HEK293 (cell line): Measurements from ENCODE around the gene PRICKLE3.

Experiments
- CTCF ChIA-PET: fragments of 350-600 bp; formaldehyde crosslinking; extraction: SDS; loops from one replicate; lab custom pipeline; 2021; ENCODE audit warnings: antibody characterized with exemption; lab: Yijun Ruan, JAX
- POLR2A ChIA-PET: fragments of 300-600 bp; formaldehyde crosslinking; extraction: SDS; loops from one replicate; lab custom pipeline; 2020; ENCODE audit warnings: antibody characterized with exemption, inconsistent platforms; lab: Yijun Ruan, JAX
- H3K27ac ChIP-seq: fragments of 200-500 bp; sonication (Bioruptor generic); 2 replicates; pipeline ENCODE4 v1.5.1; 2014; ENCODE audit warnings: low read depth, low read length, control low read depth, inconsistent platforms; ENCODE audit errors: extremely low read depth
- H3K36me3 ChIP-seq, 2 experiments: fragments of 200-500 bp in 1 of 2; sonication (Bioruptor generic) in 1 of 2; 1 replicate in 1 of 2; 2 replicates in 1 of 2; pipeline ENCODE4 v1.5.1; 2014 to 2017; ENCODE audit warnings: inconsistent platforms in 2 of 2, low read length in 2 of 2; ENCODE audit not compliant: control insufficient read depth in 2 of 2, insufficient read depth in 1 of 2
- H3K4me1 ChIP-seq: fragments of 200-500 bp; sonication (Bioruptor generic); 2 replicates; pipeline ENCODE4 v1.5.1; 2014; ENCODE audit warnings: mild to moderate bottlenecking, low read length, inconsistent platforms; ENCODE audit not compliant: control insufficient read depth, insufficient read depth
- H3K4me3 ChIP-seq: 2 replicates; pipeline ENCODE4 v1.5.1; 2011; ENCODE audit warnings: low read depth, mild to moderate bottlenecking, control low read depth, low read length, moderate library complexity
- H3K9me3 ChIP-seq: fragments of 200-500 bp; sonication (Bioruptor generic); 2 replicates; pipeline ENCODE4 v1.5.1; 2014; ENCODE audit warnings: low read depth, low read length, inconsistent platforms; ENCODE audit not compliant: control insufficient read depth, insufficient read depth
- PRDM4 ChIP-seq: fragments of 450-650 bp; formaldehyde crosslinking; IDR thresholded peaks from 2 replicates; pipeline ENCODE4 v1.5.1; 2017; ENCODE audit warnings: missing biosample characterization, missing genetic modification characterization
- REPIN1 ChIP-seq: fragments of 450-650 bp; formaldehyde crosslinking; IDR thresholded peaks from 2 replicates; pipeline ENCODE4 v1.5.1; 2017; ENCODE audit warnings: missing biosample characterization, missing genetic modification characterization, low read depth
- ZEB2 ChIP-seq: fragments of 450-650 bp; formaldehyde crosslinking; IDR thresholded peaks from 2 replicates; pipeline ENCODE4 v1.5.1; 2016; ENCODE audit warnings: missing biosample characterization, missing genetic modification characterization
- ZNF10 ChIP-seq: fragments of 450-650 bp; formaldehyde crosslinking; IDR thresholded peaks from 2 replicates; pipeline ENCODE4 v1.5.1; 2017; ENCODE audit warnings: missing biosample characterization, missing genetic modification characterization
- ZNF214 ChIP-seq: fragments of 450-650 bp; formaldehyde crosslinking; IDR thresholded peaks from 2 replicates; pipeline ENCODE4 v1.5.1; 2017; ENCODE audit warnings: missing biosample characterization, mild to moderate bottlenecking, missing genetic modification characterization, borderline replicate concordance
- ZNF311 ChIP-seq: fragments of 450-650 bp; formaldehyde crosslinking; IDR thresholded peaks from 2 replicates; pipeline ENCODE4 v1.5.1; 2017; ENCODE audit warnings: missing biosample characterization, missing genetic modification characterization, borderline replicate concordance
- ZNF473 ChIP-seq: fragments of 450-650 bp; formaldehyde crosslinking; IDR thresholded peaks from 2 replicates; pipeline ENCODE4 v1.5.1; 2017; ENCODE audit warnings: missing biosample characterization, missing genetic modification characterization
- ZNF514 ChIP-seq: fragments of 450-650 bp; formaldehyde crosslinking; IDR thresholded peaks from 2 replicates; pipeline ENCODE4 v1.5.1; 2016; ENCODE audit warnings: missing biosample characterization, missing genetic modification characterization
- ZNF571 ChIP-seq: fragments of 450-650 bp; formaldehyde crosslinking; IDR thresholded peaks from 2 replicates; pipeline ENCODE4 v1.5.0; 2017; ENCODE audit warnings: missing biosample characterization, missing genetic modification characterization
- ZNF600 ChIP-seq: fragments of 450-650 bp; formaldehyde crosslinking; IDR thresholded peaks from 2 replicates; pipeline ENCODE4 v1.5.1; 2016; ENCODE audit warnings: missing biosample characterization, missing genetic modification characterization
- ZNF629 ChIP-seq: fragments of 450-650 bp; formaldehyde crosslinking; IDR thresholded peaks from 2 replicates; pipeline ENCODE4 v1.5.1; 2017; ENCODE audit warnings: missing biosample characterization, missing genetic modification characterization
- ZNF701 ChIP-seq: fragments of 450-650 bp; formaldehyde crosslinking; IDR thresholded peaks from 2 replicates; pipeline ENCODE4 v1.5.1; 2016; ENCODE audit warnings: missing biosample characterization, missing genetic modification characterization
- ZNF76 ChIP-seq: fragments of 450-650 bp; formaldehyde crosslinking; IDR thresholded peaks from 2 replicates; pipeline ENCODE4; 2016; ENCODE audit warnings: low read depth, missing biosample characterization, missing genetic modification characterization, borderline replicate concordance
- ZXDB ChIP-seq: fragments of 450-650 bp; formaldehyde crosslinking; IDR thresholded peaks from 2 replicates; pipeline ENCODE4 v1.5.1; 2016; ENCODE audit warnings: missing biosample characterization, missing genetic modification characterization
- TF ChIP-seq, protein P1 (sequence below): fragments of 450-650 bp; formaldehyde crosslinking; IDR thresholded peaks from 2 replicates; pipeline ENCODE4 v1.5.1; 2016; ENCODE audit warnings: missing biosample characterization, missing genetic modification characterization
- TF ChIP-seq, protein P2 (sequence below): sonication (generic); formaldehyde crosslinking; IDR thresholded peaks from 2 replicates; pipeline ENCODE4 v1.8.1; 2022; ENCODE audit warnings: mild to moderate bottlenecking, moderate library complexity, missing genetic modification reagents
- TF ChIP-seq, protein P3 (sequence below): fragments of 450-650 bp; formaldehyde crosslinking; IDR thresholded peaks from 2 replicates; pipeline ENCODE4 v1.5.1; 2017; ENCODE audit warnings: missing biosample characterization, missing genetic modification characterization

The PRICKLE3 gene

DNA sequence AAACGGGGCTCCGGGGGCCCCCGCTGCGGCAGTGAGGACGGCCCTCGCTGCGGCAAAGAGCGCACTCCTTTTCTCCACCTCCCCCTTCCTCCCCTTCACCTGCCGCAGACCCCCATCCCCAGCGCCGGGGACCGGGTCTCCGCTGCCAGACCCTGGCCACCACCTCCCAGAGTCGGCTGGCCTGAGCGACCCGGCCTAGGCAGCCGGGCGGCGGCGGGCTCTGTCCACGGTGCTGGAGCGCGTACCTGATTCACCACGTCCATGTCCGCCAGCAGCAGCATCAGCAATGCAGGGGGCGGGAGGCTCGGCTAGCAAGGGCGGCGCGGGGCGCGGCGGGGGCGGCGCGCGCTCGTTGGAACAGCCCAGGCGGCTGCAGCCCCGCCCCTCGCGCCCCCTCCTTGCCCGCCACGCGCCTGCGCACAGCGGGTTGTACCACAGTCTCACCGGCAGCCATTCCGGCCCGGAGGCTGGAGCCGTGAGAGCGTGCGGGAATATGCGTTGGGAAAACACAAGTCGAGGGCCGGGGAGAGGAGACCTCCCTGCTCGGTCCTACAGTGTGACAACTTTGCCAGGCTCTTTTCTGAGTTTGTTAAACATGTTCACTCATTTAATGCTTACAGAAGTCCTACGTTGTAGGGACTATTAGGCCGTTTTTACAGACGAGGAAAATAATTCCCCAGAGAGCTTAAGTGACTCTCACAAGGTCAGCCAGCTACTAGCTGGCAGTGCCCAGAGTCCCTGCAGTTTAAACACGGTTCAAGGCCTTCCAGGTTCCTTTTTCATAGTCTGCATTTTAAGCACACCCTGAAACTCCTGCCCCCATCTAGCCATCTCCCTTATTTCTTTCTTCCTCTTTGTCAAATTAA is 14.0 kb upstream of the PRICKLE3 start, which contains the start of gene SYP (continued):
- TF ChIP-seq ZNF473 (tag by site-specific recombination) (no peak), ZNF571 (tag by site-specific recombination) (no peak), ZXDB (tag by site-specific recombination) (peak; percentile 42; the same call in 1 of the 2 replicates), ZNF701 (tag by site-specific recombination) (no peak), REPIN1 (tag by site-specific recombination) (no peak), ZNF76 (no peak), ZNF514 (tag by site-specific recombination) (no peak), PRDM4 (tag by site-specific recombination) (no peak), ZNF311 (tag by site-specific recombination) (no peak), ZNF214 (tag by site-specific recombination) (no peak)
- TF ChIP-seq, protein P1, sequence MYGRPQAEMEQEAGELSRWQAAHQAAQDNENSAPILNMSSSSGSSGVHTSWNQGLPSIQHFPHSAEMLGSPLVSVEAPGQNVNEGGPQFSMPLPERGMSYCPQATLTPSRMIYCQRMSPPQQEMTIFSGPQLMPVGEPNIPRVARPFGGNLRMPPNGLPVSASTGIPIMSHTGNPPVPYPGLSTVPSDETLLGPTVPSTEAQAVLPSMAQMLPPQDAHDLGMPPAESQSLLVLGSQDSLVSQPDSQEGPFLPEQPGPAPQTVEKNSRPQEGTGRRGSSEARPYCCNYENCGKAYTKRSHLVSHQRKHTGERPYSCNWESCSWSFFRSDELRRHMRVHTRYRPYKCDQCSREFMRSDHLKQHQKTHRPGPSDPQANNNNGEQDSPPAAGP (tag by site-specific recombination) = no peak
- TF ChIP-seq, protein P2, sequence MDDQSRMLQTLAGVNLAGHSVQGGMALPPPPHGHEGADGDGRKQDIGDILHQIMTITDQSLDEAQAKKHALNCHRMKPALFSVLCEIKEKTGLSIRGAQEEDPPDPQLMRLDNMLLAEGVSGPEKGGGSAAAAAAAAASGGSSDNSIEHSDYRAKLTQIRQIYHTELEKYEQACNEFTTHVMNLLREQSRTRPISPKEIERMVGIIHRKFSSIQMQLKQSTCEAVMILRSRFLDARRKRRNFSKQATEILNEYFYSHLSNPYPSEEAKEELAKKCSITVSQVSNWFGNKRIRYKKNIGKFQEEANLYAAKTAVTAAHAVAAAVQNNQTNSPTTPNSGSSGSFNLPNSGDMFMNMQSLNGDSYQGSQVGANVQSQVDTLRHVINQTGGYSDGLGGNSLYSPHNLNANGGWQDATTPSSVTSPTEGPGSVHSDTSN = peak; percentile 85

DNA sequence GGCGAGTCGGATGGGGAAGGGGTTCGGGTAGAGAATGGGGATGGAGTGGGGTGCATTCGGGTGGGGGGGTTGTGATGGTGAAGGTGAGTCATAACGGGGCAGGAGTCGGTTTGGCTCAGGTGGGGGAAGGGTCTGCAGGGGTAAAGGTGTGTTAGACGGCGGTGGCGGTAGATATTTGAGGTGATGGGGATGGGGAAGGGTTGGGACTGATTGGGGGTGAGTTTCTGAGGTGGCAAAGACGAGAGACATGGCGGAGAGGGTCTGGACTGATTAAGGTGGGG is 13.1 kb upstream of the PRICKLE3 start:
- H3K4me3 ChIP-seq = no peak overlapping the region
- no peaks in the 10 kb centered on the region for H3K9me3 ChIP-seq
- H3K36me3 ChIP-seq = no peaks in the 10 kb centered on the region
- TF ChIP-seq, protein P3, sequence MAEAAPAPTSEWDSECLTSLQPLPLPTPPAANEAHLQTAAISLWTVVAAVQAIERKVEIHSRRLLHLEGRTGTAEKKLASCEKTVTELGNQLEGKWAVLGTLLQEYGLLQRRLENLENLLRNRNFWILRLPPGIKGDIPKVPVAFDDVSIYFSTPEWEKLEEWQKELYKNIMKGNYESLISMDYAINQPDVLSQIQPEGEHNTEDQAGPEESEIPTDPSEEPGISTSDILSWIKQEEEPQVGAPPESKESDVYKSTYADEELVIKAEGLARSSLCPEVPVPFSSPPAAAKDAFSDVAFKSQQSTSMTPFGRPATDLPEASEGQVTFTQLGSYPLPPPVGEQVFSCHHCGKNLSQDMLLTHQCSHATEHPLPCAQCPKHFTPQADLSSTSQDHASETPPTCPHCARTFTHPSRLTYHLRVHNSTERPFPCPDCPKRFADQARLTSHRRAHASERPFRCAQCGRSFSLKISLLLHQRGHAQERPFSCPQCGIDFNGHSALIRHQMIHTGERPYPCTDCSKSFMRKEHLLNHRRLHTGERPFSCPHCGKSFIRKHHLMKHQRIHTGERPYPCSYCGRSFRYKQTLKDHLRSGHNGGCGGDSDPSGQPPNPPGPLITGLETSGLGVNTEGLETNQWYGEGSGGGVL (tag by site-specific recombination) = peak; percentile 58
- TF ChIP-seq ZNF629 (tag by site-specific recombination) (0 out of 2 replicates have a peak, but pooled peaks have one; percentile 5), ZNF600 (tag by site-specific recombination) (0 out of 2 replicates have a peak, but pooled peaks have one; percentile 11), ZNF76 (no peak), ZEB2 (tag by site-specific recombination) (0 out of 2 replicates have a peak, but pooled peaks have one; percentile 18), ZNF10 (no peak)
- H3K27ac ChIP-seq = no peak overlapping the region
- CTCF ChIA-PET = no interaction called here
- no peaks in the 10 kb centered on the region for H3K4me1 ChIP-seq
- POLR2A ChIA-PET = interaction anchor here (1.0 kb wide), 1 partner anchor 8 kb away, joined by 4 read pairs; no protein-coding TSS in a partner anchor
